ENCODE results near the gene GALNTL6.

GALNTL6 gene

GRCh38 chr4:173056271-173056670 is 1243.1 kb downstream of the GALNTL6 start:
- no peak for TF ChIP-seq CTCF (IDR thresholded peaks at IDR 0.05; ENCODE audit: borderline replicate concordance, insufficient read depth, low read depth, low read length)
- H3K4me3 ChIP-seq (ENCODE audit: low read depth, low read length) = no peak overlapping the region

- TF ChIP-seq CTCF (IDR thresholded peaks at IDR 0.05; ENCODE audit: borderline replicate concordance, insufficient read depth, low read depth, low read length) = no peak
- H3K4me3 ChIP-seq (ENCODE audit: low read depth, low read length) = no peak overlapping the region
Observed at GRCh38 chr4:173056710-173057109, 1243.5 kb downstream of the GALNTL6 start.

- no peak overlapping the region for H3K4me3 ChIP-seq (ENCODE audit: low read depth, low read length)
- TF ChIP-seq CTCF (IDR thresholded peaks at IDR 0.05; ENCODE audit: borderline replicate concordance, insufficient read depth, low read depth, low read length) = no peak
Observed at GRCh38 chr4:173057442-173057841, 1244.2 kb downstream of the GALNTL6 start.

- no peak for TF ChIP-seq CTCF (IDR thresholded peaks at IDR 0.05; ENCODE audit: borderline replicate concordance, insufficient read depth, low read depth, low read length)
Observed at GRCh38 chr4:173057901-173058300, 1244.7 kb downstream of the GALNTL6 start.

GRCh38 chr4:173061160-173061559 is 1248.0 kb downstream of the GALNTL6 start:
- TF ChIP-seq CTCF (IDR thresholded peaks at IDR 0.05; ENCODE audit: borderline replicate concordance, insufficient read depth, low read depth, low read length) = no peak
- no peak overlapping the region for H3K4me3 ChIP-seq (ENCODE audit: low read depth, low read length)

More at GRCh38 chr4:173057901-173058300, 1244.7 kb downstream of the GALNTL6 start:
- no peak overlapping the region for H3K4me3 ChIP-seq (ENCODE audit: low read depth, low read length)

GRCh38 chr4:173073939-173074500 is 1260.8 kb downstream of the GALNTL6 start:
- no peak for TF ChIP-seq CTCF (IDR thresholded peaks at IDR 0.05; ENCODE audit: borderline replicate concordance, insufficient read depth, low read depth, low read length)
- H3K4me3 ChIP-seq (ENCODE audit: low read depth, low read length) = no peak overlapping the region

GRCh38 chr4:173074501-173074946 is 1261.3 kb downstream of the GALNTL6 start:
- no peak overlapping the region for H3K4me3 ChIP-seq (ENCODE audit: low read depth, low read length)
- TF ChIP-seq CTCF (IDR thresholded peaks at IDR 0.05; ENCODE audit: borderline replicate concordance, insufficient read depth, low read depth, low read length) = no peak
